ENCODE data around the gene CD93. TPM values are rescaled to one million over a fixed set of nuclear protein-coding genes. Genes with fewer than 3 reads are reported as not detected.

The CD93 gene
- total RNA-seq, 2 donors from 2014 or later: 2.1 to 6.4 TPM

GRCh38 chr20:23125625-23126191, 39.6 kb upstream of the CD93 start:
- DNase-seq (no peak), ATAC-seq (peak; percentile 24)
- H3K27me3 Mint-ChIP-seq: peaks cover 4% of the 10 kb centered on the region
- peak overlapping the region; percentile 86 for H3K27ac Mint-ChIP-seq
- H3K36me3 Mint-ChIP-seq (ENCODE audit: low read depth): no peaks in the 10 kb centered on the region
- H3K9me3 ChIP-seq (ENCODE audit: control insufficient read depth, low read length, poor library complexity, severe bottlenecking): no peaks in the 10 kb centered on the region
- H3K4me3 Mint-ChIP-seq: peak overlapping the region; percentile 10
- H3K4me1 Mint-ChIP-seq: peaks cover 39% of the 10 kb centered on the region

GRCh38 chr20:23125159-23125558, 39.0 kb upstream of the CD93 start:
- no peak for DNase-seq
- Mint-ChIP-seq H3K27ac (peak overlapping the region; percentile 86), H3K4me1 (peaks cover 42% of the 10 kb centered on the region), H3K36me3 (ENCODE audit: low read depth) (no peaks in the 10 kb centered on the region), H3K4me3 (peak overlapping the region; percentile 70), H3K27me3 (peaks cover 9% of the 10 kb centered on the region)
- no peaks in the 10 kb centered on the region for H3K9me3 ChIP-seq (ENCODE audit: control insufficient read depth, low read length, poor library complexity, severe bottlenecking)
- no peak for ATAC-seq

- Mint-ChIP-seq H3K27me3 (peaks cover 15% of the 10 kb centered on the region), H3K4me1 (peaks cover 44% of the 10 kb centered on the region), H3K36me3 (ENCODE audit: low read depth) (no peaks in the 10 kb centered on the region), H3K4me3 (peak overlapping the region; percentile 43), H3K27ac (peak overlapping the region; percentile 86)
- no peaks in the 10 kb centered on the region for H3K9me3 ChIP-seq (ENCODE audit: control insufficient read depth, low read length, poor library complexity, severe bottlenecking)
- ATAC-seq (no peak), DNase-seq (no peak)
Observed at GRCh38 chr20:23123886-23124285, 37.8 kb upstream of the CD93 start.

- H3K27me3 Mint-ChIP-seq: peaks cover 15% of the 10 kb centered on the region
- no peaks in the 10 kb centered on the region for H3K36me3 Mint-ChIP-seq (ENCODE audit: low read depth)
- no peak for ATAC-seq
- no peaks in the 10 kb centered on the region for H3K9me3 ChIP-seq (ENCODE audit: control insufficient read depth, low read length, poor library complexity, severe bottlenecking)
- H3K4me3 Mint-ChIP-seq: no peak overlapping the region
- H3K27ac Mint-ChIP-seq: peak overlapping the region; percentile 86
- H3K4me1 Mint-ChIP-seq: peaks cover 42% of the 10 kb centered on the region
- no peak for DNase-seq
Observed at GRCh38 chr20:23122796-23123655, 36.9 kb upstream of the CD93 start.

- peaks cover 36% of the 10 kb centered on the region for H3K4me1 Mint-ChIP-seq
- H3K9me3 ChIP-seq (ENCODE audit: control insufficient read depth, low read length, poor library complexity, severe bottlenecking): no peaks in the 10 kb centered on the region
- ATAC-seq (no peak), DNase-seq (no peak)
- peaks cover 15% of the 10 kb centered on the region for H3K27me3 Mint-ChIP-seq
- H3K36me3 Mint-ChIP-seq (ENCODE audit: low read depth): no peaks in the 10 kb centered on the region
- H3K27ac Mint-ChIP-seq: peak overlapping the region; percentile 54
- peak overlapping the region; percentile 12 for H3K4me3 Mint-ChIP-seq
Observed at GRCh38 chr20:23122321-23122720, 36.2 kb upstream of the CD93 start.

GRCh38 chr20:23121751-23122320, 35.7 kb upstream of the CD93 start:
- Mint-ChIP-seq H3K27me3 (peaks cover 15% of the 10 kb centered on the region), H3K36me3 (ENCODE audit: low read depth) (no peaks in the 10 kb centered on the region), H3K27ac (peak overlapping the region; percentile 54), H3K4me3 (peak overlapping the region; percentile 12), H3K4me1 (peaks cover 31% of the 10 kb centered on the region)
- ATAC-seq (peak; percentile 42), DNase-seq (no peak)
- no peaks in the 10 kb centered on the region for H3K9me3 ChIP-seq (ENCODE audit: control insufficient read depth, low read length, poor library complexity, severe bottlenecking)

- Mint-ChIP-seq H3K27me3 (peaks cover 15% of the 10 kb centered on the region), H3K36me3 (ENCODE audit: low read depth) (no peaks in the 10 kb centered on the region), H3K4me3 (no peak overlapping the region), H3K4me1 (peaks cover 30% of the 10 kb centered on the region), H3K27ac (no peak overlapping the region)
- no peaks in the 10 kb centered on the region for H3K9me3 ChIP-seq (ENCODE audit: control insufficient read depth, low read length, poor library complexity, severe bottlenecking)
- DNase-seq: no peak
- ATAC-seq: no peak
Observed at GRCh38 chr20:23120936-23121750, 35.0 kb upstream of the CD93 start.

GRCh38 chr20:23120261-23120660, 34.1 kb upstream of the CD93 start:
- H3K9me3 ChIP-seq (ENCODE audit: control insufficient read depth, low read length, poor library complexity, severe bottlenecking): no peaks in the 10 kb centered on the region
- peaks cover 27% of the 10 kb centered on the region for H3K4me1 Mint-ChIP-seq
- DNase-seq (no peak), ATAC-seq (no peak)
- no peak overlapping the region for H3K27ac Mint-ChIP-seq
- peaks cover 15% of the 10 kb centered on the region for H3K27me3 Mint-ChIP-seq
- H3K36me3 Mint-ChIP-seq (ENCODE audit: low read depth): no peaks in the 10 kb centered on the region
- peak overlapping the region; percentile 69 for H3K4me3 Mint-ChIP-seq

GRCh38 chr20:23119456-23120216, 33.5 kb upstream of the CD93 start:
- no peaks in the 10 kb centered on the region for H3K9me3 ChIP-seq (ENCODE audit: control insufficient read depth, low read length, poor library complexity, severe bottlenecking)
- Mint-ChIP-seq H3K36me3 (ENCODE audit: low read depth) (no peaks in the 10 kb centered on the region), H3K4me3 (peak overlapping the region; percentile 69), H3K4me1 (peaks cover 21% of the 10 kb centered on the region), H3K27me3 (peaks cover 15% of the 10 kb centered on the region), H3K27ac (no peak overlapping the region)
- ATAC-seq (no peak), DNase-seq (no peak)

GRCh38 chr20:23118766-23119165, 32.6 kb upstream of the CD93 start:
- no peaks in the 10 kb centered on the region for H3K9me3 ChIP-seq (ENCODE audit: control insufficient read depth, low read length, poor library complexity, severe bottlenecking)
- Mint-ChIP-seq H3K27me3 (peaks cover 19% of the 10 kb centered on the region), H3K4me1 (peaks cover 19% of the 10 kb centered on the region), H3K4me3 (no peak overlapping the region), H3K27ac (no peak overlapping the region), H3K36me3 (ENCODE audit: low read depth) (no peaks in the 10 kb centered on the region)
- DNase-seq (no peak), ATAC-seq (no peak)

GRCh38 chr20:23118144-23118543, 32.0 kb upstream of the CD93 start:
- ATAC-seq (no peak), DNase-seq (no peak)
- no peak overlapping the region for H3K27ac Mint-ChIP-seq
- H3K36me3 Mint-ChIP-seq (ENCODE audit: low read depth): no peaks in the 10 kb centered on the region
- H3K4me1 Mint-ChIP-seq: peaks cover 19% of the 10 kb centered on the region
- H3K9me3 ChIP-seq (ENCODE audit: control insufficient read depth, low read length, poor library complexity, severe bottlenecking): no peaks in the 10 kb centered on the region
- peak overlapping the region; percentile 25 for H3K4me3 Mint-ChIP-seq
- peaks cover 19% of the 10 kb centered on the region for H3K27me3 Mint-ChIP-seq

- ATAC-seq: no peak
Observed at GRCh38 chr20:23117738-23118137, 31.6 kb upstream of the CD93 start.

More at GRCh38 chr20:23117738-23118137, 31.6 kb upstream of the CD93 start:
- no peaks in the 10 kb centered on the region for H3K9me3 ChIP-seq (ENCODE audit: control insufficient read depth, low read length, poor library complexity, severe bottlenecking)
- Mint-ChIP-seq H3K27ac (no peak overlapping the region), H3K4me1 (peaks cover 17% of the 10 kb centered on the region), H3K4me3 (peak overlapping the region; percentile 25), H3K36me3 (ENCODE audit: low read depth) (no peaks in the 10 kb centered on the region), H3K27me3 (peaks cover 19% of the 10 kb centered on the region)
- DNase-seq: no peak
